NCI-H2107 (cell line): Measurements from ENCODE around the gene NOVA1.

ENCODE experiments used
- DNase-seq: peaks from one replicate; lab custom pipeline; 2025; lab: John Stamatoyannopoulos, UW

The NOVA1 gene

GRCh38 chr14:26444822-26445221 is 153.0 kb downstream of the NOVA1 start:
- no peak for DNase-seq

GRCh38 chr14:26443654-26444053 is 154.2 kb downstream of the NOVA1 start:
- no peak for DNase-seq

- no peak for DNase-seq
Measured at GRCh38 chr14:26429205-26429604, 168.6 kb downstream of the NOVA1 start.

- DNase-seq, result no peak
Measured at GRCh38 chr14:26427097-26427496, 170.7 kb downstream of the NOVA1 start.

GRCh38 chr14:26424537-26424936 is 173.3 kb downstream of the NOVA1 start:
- DNase-seq, result no peak

GRCh38 chr14:26415618-26416123 is 182.2 kb downstream of the NOVA1 start:
- DNase-seq, result no peak

- no peak for DNase-seq
Measured at GRCh38 chr14:26414926-26415325, 182.9 kb downstream of the NOVA1 start.

- no peak for DNase-seq
Measured at GRCh38 chr14:26414103-26414502, 183.7 kb downstream of the NOVA1 start.

GRCh38 chr14:26412421-26412820 is 185.4 kb downstream of the NOVA1 start:
- DNase-seq, result no peak

GRCh38 chr14:26410189-26410685 is 187.6 kb downstream of the NOVA1 start:
- DNase-seq, result no peak

- DNase-seq, result no peak
Measured at GRCh38 chr14:26404927-26405326, 192.9 kb downstream of the NOVA1 start.

- no peak for DNase-seq
Measured at GRCh38 chr14:26403760-26404159, 194.1 kb downstream of the NOVA1 start.

- no peak for DNase-seq
Measured at GRCh38 chr14:26402126-26402525, 195.7 kb downstream of the NOVA1 start.

GRCh38 chr14:26401179-26401968 is 196.5 kb downstream of the NOVA1 start:
- DNase-seq, result no peak

GRCh38 chr14:26400373-26400772 is 197.5 kb downstream of the NOVA1 start:
- DNase-seq, result no peak

- DNase-seq, result no peak
Measured at GRCh38 chr14:26398616-26399015, 199.2 kb downstream of the NOVA1 start.
